Vagina (tissue), 2 donors: Measurements from ENCODE around the gene KLK13. TPM values are rescaled to one million over a fixed set of nuclear protein-coding genes. Genes with fewer than 3 reads are reported as not detected.

Experiments used
- DNase-seq, 2 donors: peaks; one replicate each; pipeline ENCODE4 v3.0.0-alpha.2; 2017; ENCODE audit errors: extremely low spot score in 2 of 2
- H3K27ac ChIP-seq: fragments of 200-600 bp; sonication (generic); one replicate; pipeline ENCODE4 v1.5.1; 2019
- H3K27me3 ChIP-seq: fragments of 200-600 bp; sonication (generic); one replicate; pipeline ENCODE4 v1.5.1; 2019
- H3K36me3 ChIP-seq, 2 donors: fragments of 200-600 bp; sonication (generic); one replicate each; pipeline ENCODE4 v1.5.1; 2017 to 2019
- H3K4me1 ChIP-seq: fragments of 200-600 bp; sonication (generic); one replicate; pipeline ENCODE4 v1.5.1; 2019
- H3K4me3 ChIP-seq, 2 donors: fragments of 200-600 bp; sonication (generic); 1 replicate in 1 of 2; 2 replicates in 1 of 2; pipeline ENCODE4 v1.5.1; 2016 to 2019
- H3K9me3 ChIP-seq: fragments of 200-600 bp; sonication (generic); one replicate; pipeline ENCODE4 v1.5.1; 2019
- POLR2A ChIP-seq, 2 donors: fragments of 450-650 bp; IDR thresholded peaks; one replicate each; pipeline ENCODE4 v1.6.1; 2017; ENCODE audit warnings: antibody characterized with exemption in 2 of 2, mild to moderate bottlenecking in 2 of 2, moderate library complexity in 2 of 2
- POLR2AphosphoS5 ChIP-seq, 2 donors: sonication (generic); formaldehyde crosslinking; IDR thresholded peaks; one replicate each; pipeline ENCODE4 v1.9.0; 2017; ENCODE audit warnings: antibody characterized with exemption in 2 of 2, mild to moderate bottlenecking in 2 of 2, low read depth in 1 of 2; ENCODE audit not compliant: insufficient read depth in 1 of 2
- intact Hi-C: fragments of 100-400 bp; cut with DNase I; formaldehyde crosslinking; loops from one replicate; pipeline ENCODE4 v1.15.1; 2023
- total RNA-seq: library from RNA; depleted of rRNA; stranded (reverse); fragments of >200 nt; gene quantifications from one replicate; pipeline ENCODE4 v1.2.3, GENCODE V29; 2016
- TF ChIP-seq, protein P1 (sequence below), 3 experiments: fragments of 450-650 bp in 2 of 3; fragments of 200-600 bp in 1 of 3; sonication (generic) in 1 of 3; IDR thresholded peaks; one replicate each; pipeline ENCODE4 v1.5.1; 2017 to 2019; ENCODE audit warnings: antibody characterized with exemption in 3 of 3, mild to moderate bottlenecking in 2 of 3, moderate library complexity in 2 of 3

The KLK13 gene
- total RNA-seq, 1 donor from 2014 or later, result 31.2 TPM

DNA sequence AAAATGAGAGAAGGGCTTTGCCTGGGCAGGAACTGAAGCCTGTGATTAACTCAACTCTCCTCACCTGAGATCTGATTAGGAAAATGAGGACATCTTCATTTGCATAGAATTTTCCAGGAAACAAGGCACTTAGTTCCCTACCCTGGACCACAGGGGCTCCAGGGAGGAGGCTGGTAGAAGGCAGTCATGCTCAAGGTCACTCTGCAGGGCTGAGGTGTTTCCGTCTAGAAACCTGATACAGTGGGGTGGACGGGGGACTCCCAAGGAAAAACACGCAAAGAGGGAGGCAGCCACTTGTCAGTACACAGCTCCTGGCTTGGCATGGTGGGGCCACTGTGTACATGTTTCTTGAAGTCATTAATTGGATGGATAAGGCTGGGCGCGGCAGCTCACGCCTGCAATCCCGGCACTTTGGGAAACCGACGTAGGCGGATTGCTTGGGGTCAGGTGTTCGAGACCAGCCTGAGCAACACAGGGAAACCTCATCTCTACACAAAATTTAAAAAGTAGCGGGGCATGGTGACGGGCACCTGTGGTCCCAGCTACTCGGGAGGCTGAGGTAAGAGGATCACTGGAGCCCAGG lies 11.8 kb upstream of the KLK13 start:
- Histone ChIP-seq H3K4me1 (no peaks in the 10 kb centered on the region), H3K4me3 (no peak overlapping the region), H3K9me3 (no peaks in the 10 kb centered on the region), H3K27me3 (no peaks in the 10 kb centered on the region), H3K36me3 (no peaks in the 10 kb centered on the region), H3K27ac (no peak overlapping the region)
- DNase-seq, result no peak
- intact Hi-C loops, result no loop called here
- no peak for TF ChIP-seq POLR2A (IDR thresholded peaks at IDR 0.05)
- TF ChIP-seq, protein P1, sequence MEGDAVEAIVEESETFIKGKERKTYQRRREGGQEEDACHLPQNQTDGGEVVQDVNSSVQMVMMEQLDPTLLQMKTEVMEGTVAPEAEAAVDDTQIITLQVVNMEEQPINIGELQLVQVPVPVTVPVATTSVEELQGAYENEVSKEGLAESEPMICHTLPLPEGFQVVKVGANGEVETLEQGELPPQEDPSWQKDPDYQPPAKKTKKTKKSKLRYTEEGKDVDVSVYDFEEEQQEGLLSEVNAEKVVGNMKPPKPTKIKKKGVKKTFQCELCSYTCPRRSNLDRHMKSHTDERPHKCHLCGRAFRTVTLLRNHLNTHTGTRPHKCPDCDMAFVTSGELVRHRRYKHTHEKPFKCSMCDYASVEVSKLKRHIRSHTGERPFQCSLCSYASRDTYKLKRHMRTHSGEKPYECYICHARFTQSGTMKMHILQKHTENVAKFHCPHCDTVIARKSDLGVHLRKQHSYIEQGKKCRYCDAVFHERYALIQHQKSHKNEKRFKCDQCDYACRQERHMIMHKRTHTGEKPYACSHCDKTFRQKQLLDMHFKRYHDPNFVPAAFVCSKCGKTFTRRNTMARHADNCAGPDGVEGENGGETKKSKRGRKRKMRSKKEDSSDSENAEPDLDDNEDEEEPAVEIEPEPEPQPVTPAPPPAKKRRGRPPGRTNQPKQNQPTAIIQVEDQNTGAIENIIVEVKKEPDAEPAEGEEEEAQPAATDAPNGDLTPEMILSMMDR (IDR thresholded peaks at IDR 0.05), result no peak
- TF ChIP-seq POLR2AphosphoS5 (IDR thresholded peaks at IDR 0.05; ENCODE audit: insufficient read depth in 1 of 2, low read depth in 1 of 2), result no peak

DNA sequence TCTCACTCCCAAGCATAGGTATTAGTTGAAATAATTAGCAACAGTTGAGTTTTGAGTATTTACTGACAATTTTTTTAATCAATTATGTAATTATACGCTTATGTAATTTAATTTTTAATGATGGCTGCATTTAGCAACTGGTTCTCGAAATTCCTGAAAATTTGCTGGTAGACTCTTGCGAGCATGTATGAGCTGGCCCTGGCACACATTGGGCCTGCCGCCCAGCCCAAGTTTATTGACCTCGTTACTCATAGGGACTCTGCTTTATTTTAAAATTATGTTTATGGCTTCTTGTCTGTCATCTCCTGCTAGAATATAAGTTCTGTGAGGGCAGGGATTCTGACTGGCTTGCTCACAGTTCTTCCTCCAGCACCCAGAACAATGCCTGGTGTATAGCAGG lies 11.1 kb upstream of the KLK13 start:
- H3K4me3 ChIP-seq, result no peak overlapping the region
- no peaks in the 10 kb centered on the region for H3K4me1 ChIP-seq
- H3K9me3 ChIP-seq, result no peaks in the 10 kb centered on the region
- H3K36me3 ChIP-seq, result no peaks in the 10 kb centered on the region
- intact Hi-C loops, result no loop called here
- H3K27me3 ChIP-seq, result no peaks in the 10 kb centered on the region
- no peak overlapping the region for H3K27ac ChIP-seq
- no peak for DNase-seq
- no peak for TF ChIP-seq POLR2A (IDR thresholded peaks at IDR 0.05)
- TF ChIP-seq POLR2AphosphoS5 (IDR thresholded peaks at IDR 0.05; ENCODE audit: insufficient read depth in 1 of 2, low read depth in 1 of 2), result peak in 1 of 2 donors; percentile 58
- TF ChIP-seq, protein P1 (IDR thresholded peaks at IDR 0.05), result no peak

DNA sequence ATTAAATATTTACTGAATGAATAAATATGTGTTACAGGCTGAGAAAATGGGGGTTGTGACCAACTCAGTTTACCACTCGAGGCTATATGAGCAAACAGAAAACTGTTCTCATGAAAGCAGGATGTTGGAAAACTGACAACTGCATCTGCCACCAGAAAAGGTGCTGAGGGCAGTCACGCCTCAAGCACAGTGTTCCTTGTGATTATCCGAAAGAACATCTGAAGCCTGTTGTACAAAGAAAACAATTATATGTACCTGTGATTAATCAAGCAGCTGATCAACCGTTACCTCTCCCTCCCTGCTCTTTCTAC lies 6.2 kb upstream of the KLK13 start:
- no peak for DNase-seq
- Histone ChIP-seq H3K36me3 (no peaks in the 10 kb centered on the region), H3K9me3 (no peaks in the 10 kb centered on the region), H3K4me1 (peaks cover 10% of the 10 kb centered on the region), H3K4me3 (no peak overlapping the region), H3K27me3 (no peaks in the 10 kb centered on the region), H3K27ac (no peak overlapping the region)
- intact Hi-C loops, result no loop called here
- TF ChIP-seq POLR2A (IDR thresholded peaks at IDR 0.05) (no peak), POLR2AphosphoS5 (IDR thresholded peaks at IDR 0.05; ENCODE audit: insufficient read depth in 1 of 2, low read depth in 1 of 2) (peak in 1 of 2 donors; percentile 71)

DNA sequence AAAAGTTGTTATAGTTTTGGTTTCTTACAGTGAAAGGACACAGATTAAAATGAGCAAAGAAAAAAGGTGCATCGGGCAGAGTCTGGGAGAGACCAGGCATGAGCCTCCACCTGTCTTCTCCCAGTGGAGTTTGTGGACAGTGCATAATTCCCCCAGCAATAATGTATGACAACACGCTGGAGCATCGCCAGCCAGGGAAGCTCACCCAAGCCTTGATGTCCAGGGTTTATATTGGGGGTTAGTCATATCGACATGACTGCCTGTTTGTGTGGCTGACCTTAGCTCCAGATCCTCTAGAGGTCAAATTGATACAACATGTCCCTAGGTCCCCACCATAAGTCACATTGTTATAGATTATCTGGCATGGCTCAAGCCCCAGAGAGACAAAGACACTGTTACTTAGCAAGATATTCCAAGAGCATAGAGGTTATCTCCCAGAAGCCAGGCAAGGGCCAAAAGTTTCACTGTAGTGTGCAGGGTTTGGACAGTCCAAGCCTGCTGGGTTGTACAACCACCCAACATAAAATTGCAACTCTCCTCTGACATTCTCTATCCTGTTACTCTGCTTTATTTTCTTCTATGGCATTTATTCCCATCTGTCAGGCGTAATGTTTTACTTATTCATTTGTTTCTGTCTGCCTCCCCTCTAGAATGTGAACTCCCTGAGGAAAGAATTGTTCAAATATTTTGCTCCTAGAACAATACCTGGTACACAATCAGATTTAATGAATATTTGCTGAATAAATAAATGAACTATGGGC lies 5.6 kb upstream of the KLK13 start:
- Histone ChIP-seq H3K4me3 (no peak overlapping the region), H3K27me3 (no peaks in the 10 kb centered on the region), H3K27ac (no peak overlapping the region), H3K4me1 (peaks cover 13% of the 10 kb centered on the region), H3K9me3 (no peaks in the 10 kb centered on the region), H3K36me3 (no peaks in the 10 kb centered on the region)
- DNase-seq, result peak in 1 of 2 donors; percentile 64
- intact Hi-C loops, result no loop called here
- TF ChIP-seq, protein P1 (IDR thresholded peaks at IDR 0.05), result no peak
- no peak for TF ChIP-seq POLR2AphosphoS5 (IDR thresholded peaks at IDR 0.05; ENCODE audit: insufficient read depth in 1 of 2, low read depth in 1 of 2)
- TF ChIP-seq POLR2A (IDR thresholded peaks at IDR 0.05), result no peak

DNA sequence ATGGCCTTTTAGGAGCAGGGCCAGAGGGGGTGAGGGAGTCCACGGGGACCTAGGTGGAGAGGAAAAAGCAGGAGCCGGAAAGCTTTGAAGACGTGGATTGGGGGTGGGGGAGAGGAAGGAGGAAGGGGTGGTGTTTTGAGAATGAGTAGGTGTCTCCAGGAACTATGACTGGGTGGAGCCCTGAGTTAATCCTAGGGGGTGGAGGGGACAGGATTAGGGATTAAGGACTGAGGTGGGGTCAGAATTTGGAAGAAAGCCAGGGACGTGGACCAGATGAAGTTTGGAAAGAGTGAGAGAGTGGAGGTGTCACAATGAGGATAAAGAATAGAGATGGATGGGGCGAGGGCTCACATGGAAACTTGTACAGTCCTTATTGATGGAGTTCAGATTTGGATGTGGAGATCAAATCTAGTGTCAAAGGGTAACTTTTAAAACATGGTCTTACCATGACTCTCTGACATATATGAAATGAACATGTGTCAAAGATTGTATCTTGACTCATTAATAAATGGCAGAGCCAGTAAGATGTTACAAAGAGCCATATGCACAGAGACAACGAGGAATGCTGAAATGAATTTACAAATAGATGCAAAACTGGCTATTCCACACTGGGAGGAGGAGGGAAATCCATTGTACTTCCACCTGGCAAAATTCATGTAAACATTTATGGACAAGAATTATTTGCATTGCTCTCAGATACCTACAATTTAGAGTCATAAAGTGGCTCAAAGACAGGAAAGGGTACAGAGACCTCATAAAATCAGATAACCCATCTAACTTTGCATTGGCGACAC lies 1.7 kb upstream of the KLK13 start:
- Histone ChIP-seq H3K27me3 (no peaks in the 10 kb centered on the region), H3K4me1 (peaks cover 22% of the 10 kb centered on the region), H3K4me3 (no peak overlapping the region), H3K9me3 (no peaks in the 10 kb centered on the region), H3K27ac (peak overlapping the region; percentile 60), H3K36me3 (no peaks in the 10 kb centered on the region)
- DNase-seq, result no peak
- intact Hi-C loops, result no loop called here
- TF ChIP-seq POLR2A (IDR thresholded peaks at IDR 0.05), result no peak
- TF ChIP-seq POLR2AphosphoS5 (IDR thresholded peaks at IDR 0.05; ENCODE audit: insufficient read depth in 1 of 2, low read depth in 1 of 2), result no peak
- TF ChIP-seq, protein P1 (IDR thresholded peaks at IDR 0.05), result no peak
